HEK293T (cell line): Measurements from ENCODE around the gene MAST2.
A peak's percentile ranks its signal among the peaks of the same experiment; 100 is the strongest.
"Not testable (repeated sequence)": the region's sequence is repeated elsewhere in the genome, so short reads cannot be mapped to it uniquely, and the experiment has no call there.

Experiments used
- CTCF ChIA-PET: fragments of 350-600 bp; formaldehyde crosslinking; extraction: SDS; loops from one replicate; lab custom pipeline; 2021; ENCODE audit warnings: antibody characterized with exemption, inconsistent platforms; lab: Yijun Ruan, JAX
- POLR2A ChIA-PET: fragments of 350-600 bp; formaldehyde crosslinking; extraction: SDS; loops from one replicate; lab custom pipeline; 2020; ENCODE audit warnings: antibody characterized with exemption, inconsistent platforms; lab: Yijun Ruan, JAX
- DNase-seq: peaks from one replicate; pipeline ENCODE4 v3.0.0; 2012; ENCODE audit warnings: mixed read lengths; ENCODE audit errors: extremely low spot score
- ARNT ChIP-seq: fragments of 450-650 bp; IDR thresholded peaks from 2 replicates; pipeline ENCODE4 v1.6.1; 2017; ENCODE audit warnings: mild to moderate bottlenecking
- BHLHE40 ChIP-seq: fragments of 450-650 bp; IDR thresholded peaks from 2 replicates; pipeline ENCODE4 v1.6.1; 2016; ENCODE audit warnings: mild to moderate bottlenecking, moderate library complexity, borderline replicate concordance
- CTBP1 ChIP-seq: fragments of 450-650 bp; IDR thresholded peaks from 2 replicates; pipeline ENCODE4 v1.6.1; 2016; ENCODE audit warnings: borderline replicate concordance
- ELF4 ChIP-seq: fragments of 450-650 bp; IDR thresholded peaks from 2 replicates; pipeline ENCODE4 v1.6.1; 2017; ENCODE audit warnings: antibody characterized with exemption
- FOXA1 ChIP-seq: fragments of 450-650 bp; IDR thresholded peaks from 2 replicates; pipeline ENCODE4 v1.6.1; 2016; ENCODE audit warnings: mild to moderate bottlenecking
- FOXK2 ChIP-seq: fragments of 450-650 bp; IDR thresholded peaks from 2 replicates; pipeline ENCODE4 v1.6.1; 2016; ENCODE audit warnings: mild to moderate bottlenecking
- FOXM1 ChIP-seq: fragments of 450-650 bp; IDR thresholded peaks from 2 replicates; pipeline ENCODE4 v1.6.1; 2017; ENCODE audit warnings: mild to moderate bottlenecking, borderline replicate concordance
- HDGF ChIP-seq: fragments of 450-650 bp; IDR thresholded peaks from 2 replicates; pipeline ENCODE4 v1.6.1; 2017; ENCODE audit warnings: antibody characterized with exemption, borderline replicate concordance
- L3MBTL2 ChIP-seq: fragments of 450-650 bp; conservative IDR thresholded peaks from 2 replicates; pipeline ENCODE4 v1.6.1; 2016; ENCODE audit warnings: mild to moderate bottlenecking
- LEF1 ChIP-seq: fragments of 450-650 bp; IDR thresholded peaks from 2 replicates; pipeline ENCODE4 v1.6.1; 2017; ENCODE audit warnings: mild to moderate bottlenecking, borderline replicate concordance
- NFRKB ChIP-seq: fragments of 450-650 bp; IDR thresholded peaks from 2 replicates; pipeline ENCODE4 v1.6.1; 2016; ENCODE audit warnings: mild to moderate bottlenecking, moderate library complexity
- PKNOX1 ChIP-seq: fragments of 450-650 bp; IDR thresholded peaks from 2 replicates; pipeline ENCODE4 v1.6.1; 2016
- SP1 ChIP-seq: fragments of 450-650 bp; IDR thresholded peaks from 2 replicates; pipeline ENCODE4 v1.6.1; 2017
- SUZ12 ChIP-seq: fragments of 450-650 bp; IDR thresholded peaks from 2 replicates; pipeline ENCODE4 v1.6.1; 2016; ENCODE audit warnings: mild to moderate bottlenecking
- TARDBP ChIP-seq: fragments of 450-650 bp; IDR thresholded peaks from 2 replicates; pipeline ENCODE4 v1.6.1; 2016
- ZNF384 ChIP-seq: fragments of 450-650 bp; IDR thresholded peaks from 2 replicates; pipeline ENCODE4 v1.6.1; 2016

The MAST2 gene

GRCh38 chr1:45796946-45797345, 6.5 kb upstream of the MAST2 start:
- DNase-seq: no peak
- ChIA-PET CTCF (no interaction called here), POLR2A (no interaction called here)
- TF ChIP-seq ARNT (no peak), ELF4 (no peak), PKNOX1 (no peak), BHLHE40 (no peak), FOXM1 (no peak), ZNF384 (no peak), SP1 (no peak), LEF1 (no peak), TARDBP (no peak), NFRKB (no peak), CTBP1 (no peak), FOXK2 (no peak), SUZ12 (no peak), HDGF (no peak), L3MBTL2 (no peak), FOXA1 (no peak)

DNA sequence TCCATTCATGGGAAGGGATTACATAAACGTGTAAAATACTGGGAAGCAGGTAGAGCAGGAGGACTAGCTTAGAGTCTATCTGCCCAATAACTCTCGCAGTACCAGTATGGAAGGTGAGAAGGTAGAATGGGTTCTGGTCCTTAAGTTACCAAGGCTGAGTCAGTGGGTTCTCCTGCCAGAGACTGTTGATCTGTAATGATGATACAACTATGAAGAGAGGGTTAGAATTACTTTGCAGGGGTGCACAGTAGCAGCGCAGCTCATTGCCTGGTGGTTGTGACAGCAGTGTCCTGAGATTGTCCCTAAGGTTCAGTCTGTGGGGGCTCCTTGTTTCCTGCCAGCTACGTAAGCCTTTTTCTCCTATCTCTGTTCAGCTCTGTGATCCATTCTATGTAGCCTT, 2.5 kb upstream of the MAST2 start:
- TF ChIP-seq HDGF: no peak
- TF ChIP-seq L3MBTL2: no peak
- TF ChIP-seq ZNF384: no peak
- TF ChIP-seq LEF1: no peak
- no peak for TF ChIP-seq SUZ12
- TF ChIP-seq ARNT: no peak
- no peak for TF ChIP-seq NFRKB
- no peak for TF ChIP-seq CTBP1
- TF ChIP-seq FOXM1: no peak
- no peak for TF ChIP-seq ELF4
- no peak for TF ChIP-seq FOXK2
- TF ChIP-seq TARDBP: no peak
- no peak for TF ChIP-seq PKNOX1
- no peak for TF ChIP-seq FOXA1
- TF ChIP-seq SP1: no peak
- no peak for TF ChIP-seq BHLHE40
- no peak for DNase-seq
- ChIA-PET POLR2A (interaction anchor here (0.7 to 1.5 kb wide), 2 partner anchors 51 to 86 kb away, joined by 3 to 4 read pairs; partner anchors contain the start of gene IPP), CTCF (no interaction called here)

DNA sequence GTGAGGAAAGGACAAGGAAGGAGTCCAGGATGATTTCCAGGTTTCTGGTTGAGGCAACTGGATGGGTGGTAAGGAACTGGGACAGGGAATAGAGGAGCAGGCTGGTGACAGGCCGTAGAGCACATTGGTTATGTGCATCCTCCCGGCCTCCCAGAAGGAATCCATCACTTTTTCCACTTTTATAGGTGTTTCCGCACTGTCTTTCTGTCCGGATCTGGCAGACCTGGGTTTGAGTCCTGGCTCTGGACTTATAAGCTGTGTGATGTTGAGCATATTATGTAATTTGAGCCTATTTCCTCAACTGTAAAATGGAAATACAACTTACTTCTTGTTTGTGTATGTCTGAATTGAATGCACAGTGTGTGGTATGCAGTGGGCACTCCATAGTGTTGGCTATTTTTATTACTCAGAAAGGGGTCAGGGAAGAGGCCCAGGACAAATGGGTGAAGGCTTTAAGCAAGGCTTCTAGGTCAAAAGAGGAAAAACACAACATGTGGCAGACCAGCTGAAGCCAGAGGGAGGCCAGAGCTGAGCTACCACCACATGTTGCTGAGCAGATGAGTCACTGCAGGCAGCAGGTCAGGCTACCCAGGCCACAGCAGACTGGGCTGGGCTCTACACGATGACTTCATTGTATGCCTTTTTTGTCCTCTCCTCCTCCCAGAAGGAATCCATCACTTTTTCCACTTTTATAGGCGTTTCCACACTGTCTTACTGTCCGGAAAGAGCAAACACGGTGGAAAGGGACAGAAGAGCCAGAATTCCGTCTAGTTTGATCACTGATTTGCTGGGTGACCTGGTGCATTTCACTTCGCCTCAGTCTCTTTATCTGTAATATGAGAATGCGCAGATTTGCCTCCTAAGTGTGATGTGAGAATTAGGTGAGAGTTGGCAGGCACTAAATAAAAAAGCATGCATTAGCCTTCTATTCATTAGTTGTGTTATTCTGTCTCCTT, 791 bp upstream of the MAST2 start:
- DNase-seq: peak; percentile 69
- ChIA-PET CTCF (interaction anchor here (0.6 kb wide), 2 partner anchors 10 to 75 kb away, joined by 3 to 7 read pairs; no protein-coding TSS in a partner anchor), POLR2A (interaction anchor here (0.8 to 2.3 kb wide), 5 partner anchors 13 to 114 kb away, joined by 3 to 8 read pairs (median 5); no protein-coding TSS in a partner anchor)
- TF ChIP-seq L3MBTL2 (peak; percentile 48), ELF4 (no peak)

GRCh38 chr1:45803781-45804668, 613 bp downstream of the MAST2 start:
- peak; percentile 32 for DNase-seq
- CTCF ChIA-PET: not testable (repeated sequence)

GRCh38 chr1:45804669-45804969, 1.2 kb downstream of the MAST2 start:
- no peak for DNase-seq
- TF ChIP-seq BHLHE40 (no peak), ARNT (no peak), CTBP1 (no peak), FOXK2 (no peak), ELF4 (no peak), HDGF (no peak)
- POLR2A ChIA-PET: interaction anchor here (0.9 to 2.2 kb wide), 3 partner anchors 9 to 118 kb away, joined by 3 to 5 read pairs (median 4); partner anchors contain the start of gene GPBP1L1
- CTCF ChIA-PET: no interaction called here

More at GRCh38 chr1:45803781-45804668, 613 bp downstream of the MAST2 start:
- POLR2A ChIA-PET: interaction anchor here (0.9 to 2.3 kb wide), 6 partner anchors 10 to 118 kb away, joined by 3 to 8 read pairs (median 5); partner anchors contain the start of gene GPBP1L1

GRCh38 chr1:45806129-45806528, 2.7 kb downstream of the MAST2 start:
- POLR2A ChIA-PET: no interaction called here
- TF ChIP-seq ELF4 (no peak), TARDBP (no peak), SUZ12 (no peak), FOXA1 (no peak), HDGF (no peak), BHLHE40 (no peak), FOXM1 (no peak), SP1 (no peak), NFRKB (no peak), FOXK2 (no peak), LEF1 (no peak), L3MBTL2 (no peak)
- no peak for DNase-seq
- CTCF ChIA-PET: no interaction called here

- TF ChIP-seq LEF1 (no peak), ELF4 (no peak)
- DNase-seq: no peak
- ChIA-PET POLR2A (no interaction called here), CTCF (no interaction called here)
These were observed 6.3 kb downstream of the MAST2 start for GRCh38 chr1:45809761-45810160.
